ENCODE results near the gene AFF2. TPM values are rescaled to one million over a fixed set of nuclear protein-coding genes. Genes with fewer than 3 reads are reported as not detected.

The AFF2 gene
- total RNA-seq, 1 experiment from 2014 or later: 0.05 TPM

GRCh38 chrX:148522006-148522405, 21.6 kb downstream of the AFF2 start (continued):
- TF ChIP-seq REST (IDR thresholded peaks at IDR 0.05; ENCODE audit: low read depth) (no peak), RAD21 (IDR thresholded peaks at IDR 0.05; ENCODE audit: low read depth) (no peak), ZFX (IDR thresholded peaks at IDR 0.05) (no peak), EGR1 (IDR thresholded peaks at IDR 0.05; ENCODE audit: low read depth) (no peak), POLR2A (IDR thresholded peaks at IDR 0.05; ENCODE audit: borderline replicate concordance, extremely low read depth, insufficient read depth, insufficient read length) (no peak), CTCF (IDR thresholded peaks at IDR 0.05 in 2 of 3, conservative IDR thresholded peaks at IDR 0.05 in 1 of 3; ENCODE audit: borderline replicate concordance in 1 of 3, insufficient read depth in 1 of 3, low read depth in 2 of 3, low read length in 2 of 3) (no peak), YY1 (IDR thresholded peaks at IDR 0.05; ENCODE audit: extremely low read depth, insufficient replicate concordance, low read depth, low read length) (no peak), EZH2phosphoT487 (IDR thresholded peaks at IDR 0.05; ENCODE audit: borderline replicate concordance) (no peak), ATF3 (IDR thresholded peaks at IDR 0.05) (no peak)

Measured in HCT116 (cell line).